UCSD-AML1 (cell line): ENCODE measurements around the gene ABCC2.
A peak's percentile ranks its signal among the peaks of the same experiment; 100 is the strongest.
"Not testable (repeated sequence)": the region's sequence is repeated elsewhere in the genome, so short reads cannot be mapped to it uniquely, and the experiment has no call there.

ENCODE experiments used
- DNase-seq: peaks from one replicate; lab custom pipeline; 2025; ENCODE audit not compliant: unreplicated experiment; lab: John Stamatoyannopoulos, UW

ABCC2 gene

DNA sequence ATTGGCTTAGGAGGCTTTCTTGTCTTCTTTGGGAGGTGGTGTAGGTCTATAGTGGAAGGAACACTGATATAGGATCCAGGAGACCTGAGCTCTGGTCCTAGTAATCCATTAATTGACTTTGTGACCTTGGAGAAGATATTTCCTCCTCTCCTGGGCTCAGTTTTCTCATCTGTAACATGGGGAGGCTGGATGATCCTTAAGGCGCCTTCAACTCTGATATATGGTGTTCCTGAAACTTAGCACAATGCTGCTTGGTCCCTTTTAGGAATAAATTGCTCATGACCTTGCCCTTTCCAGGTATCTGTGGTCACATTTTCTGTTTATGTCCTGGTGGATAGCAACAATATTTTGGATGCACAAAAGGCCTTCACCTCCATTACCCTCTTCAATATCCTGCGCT lies 25.3 kb downstream of the ABCC2 start:
- DNase-seq: no peak

DNA sequence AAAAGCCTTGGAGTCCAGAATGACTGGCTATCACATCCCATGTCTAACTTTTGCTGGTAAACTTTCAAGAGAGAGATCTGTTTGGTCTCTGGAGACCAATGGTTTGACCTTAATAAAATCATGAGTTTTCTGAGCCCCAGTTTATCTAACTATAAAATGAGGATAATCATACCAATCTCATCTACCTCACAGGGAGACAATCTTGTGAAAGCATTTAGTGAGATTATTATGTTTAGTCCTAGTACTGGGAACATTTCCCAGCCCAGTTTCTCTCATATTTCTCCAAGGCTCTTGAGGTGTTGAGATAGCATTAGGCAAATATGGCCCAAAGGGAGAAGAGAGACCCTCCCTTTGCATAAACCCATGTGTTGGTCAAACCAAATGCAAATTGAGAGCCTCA lies 25.8 kb downstream of the ABCC2 start:
- DNase-seq: no peak

DNA sequence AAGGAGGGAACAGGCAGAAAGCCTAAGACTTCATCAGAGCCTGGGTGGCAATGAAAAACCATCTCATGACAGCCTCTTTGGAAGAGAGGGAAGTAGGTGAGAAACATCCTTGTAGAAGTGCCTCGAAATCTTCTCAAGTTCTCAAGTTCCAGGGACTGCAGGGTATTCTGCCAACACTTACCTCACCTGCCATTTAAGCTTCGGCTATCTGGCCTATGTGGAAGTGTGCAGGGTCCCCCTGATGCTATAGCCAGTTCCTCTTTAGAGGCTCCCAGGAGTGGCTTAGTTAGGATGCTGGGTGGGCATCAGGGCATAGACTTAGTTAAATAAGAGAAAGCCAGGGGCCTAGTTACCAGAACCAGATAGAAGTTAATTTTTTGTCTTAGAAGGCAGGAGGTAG lies 27.0 kb downstream of the ABCC2 start:
- DNase-seq: no peak

DNA sequence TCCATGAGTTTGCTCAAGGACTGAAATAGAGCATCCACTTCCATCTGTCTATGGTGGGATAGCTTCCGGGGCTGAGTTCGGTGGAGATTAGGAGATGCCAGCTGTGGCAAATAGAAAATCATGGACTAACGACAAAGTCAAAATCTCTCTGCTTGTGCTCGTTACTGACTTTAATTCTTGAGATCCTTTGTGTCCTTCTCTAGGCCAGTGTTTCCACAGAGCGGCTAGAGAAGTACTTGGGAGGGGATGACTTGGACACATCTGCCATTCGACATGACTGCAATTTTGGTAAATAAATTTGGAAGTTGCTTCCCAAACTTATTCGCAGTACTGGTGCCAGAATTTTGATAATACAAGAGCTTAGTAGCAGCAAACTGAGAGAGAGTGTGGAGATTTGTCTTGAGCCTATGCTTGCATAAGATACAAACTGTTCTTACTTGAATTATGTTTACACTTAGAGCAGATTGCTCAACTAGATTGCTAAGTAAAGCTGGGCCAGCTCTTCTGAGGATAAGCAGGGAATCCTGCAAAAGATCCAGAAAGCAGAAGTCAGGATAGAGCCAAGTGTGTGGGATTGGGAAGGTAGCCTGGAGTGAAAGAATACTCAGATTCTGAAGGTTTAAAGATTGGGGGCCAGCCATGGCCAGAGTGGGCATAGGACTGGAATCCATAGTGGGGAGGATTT lies 27.6 kb downstream of the ABCC2 start:
- no peak for DNase-seq

DNA sequence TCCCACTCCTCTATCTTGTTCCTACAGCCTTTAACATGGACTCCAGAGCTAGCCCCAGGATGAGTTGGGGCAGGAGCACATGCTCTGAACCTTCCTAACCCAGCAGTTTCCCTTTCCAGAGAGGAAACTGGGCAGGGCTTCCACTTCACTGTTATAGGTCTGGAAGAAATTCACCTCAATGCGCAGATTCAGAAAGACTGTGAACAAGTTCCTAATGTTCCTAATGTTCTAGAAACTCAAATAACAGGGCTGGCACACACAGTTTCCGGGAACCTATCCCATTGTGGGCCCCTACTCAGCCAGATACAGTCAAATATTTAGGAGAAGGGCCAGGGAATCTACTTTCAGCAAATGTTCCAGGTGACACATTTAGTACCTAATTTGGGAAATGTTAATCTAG lies 29.7 kb downstream of the ABCC2 start:
- DNase-seq: no peak

DNA sequence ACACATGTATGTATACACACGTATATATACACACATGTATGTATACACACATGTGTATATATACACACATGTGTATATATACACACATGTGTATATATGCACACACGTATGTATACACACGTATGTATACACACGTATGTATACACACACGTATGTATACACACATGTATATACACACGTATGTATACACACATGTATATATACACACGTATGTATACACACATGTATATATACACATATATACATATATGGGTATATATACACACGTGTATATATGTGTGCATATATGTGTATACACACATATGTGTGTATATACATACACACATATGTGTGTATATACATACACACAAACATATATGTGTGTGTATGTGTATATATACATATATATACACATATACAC lies 31.7 kb downstream of the ABCC2 start:
- DNase-seq: no peak

DNA sequence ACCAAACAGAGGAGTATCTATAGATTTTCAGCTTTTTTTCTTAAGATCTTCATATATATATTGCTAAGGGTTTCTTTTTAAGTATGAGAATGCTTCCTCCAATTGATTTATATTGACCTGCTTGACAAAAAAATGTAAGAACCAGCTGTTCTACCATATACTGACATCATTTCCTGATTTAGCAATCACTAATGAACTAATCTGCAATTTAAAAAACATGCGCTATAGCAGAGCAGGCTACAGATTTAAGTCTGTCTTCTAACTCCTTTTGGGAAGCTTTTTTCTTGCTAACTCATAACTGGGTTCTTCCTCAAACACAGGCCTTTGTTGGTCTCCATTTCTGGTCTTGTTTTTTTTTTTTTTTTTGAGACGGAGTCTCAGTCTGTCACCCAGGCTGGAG lies 33.2 kb downstream of the ABCC2 start:
- no peak for DNase-seq

DNA sequence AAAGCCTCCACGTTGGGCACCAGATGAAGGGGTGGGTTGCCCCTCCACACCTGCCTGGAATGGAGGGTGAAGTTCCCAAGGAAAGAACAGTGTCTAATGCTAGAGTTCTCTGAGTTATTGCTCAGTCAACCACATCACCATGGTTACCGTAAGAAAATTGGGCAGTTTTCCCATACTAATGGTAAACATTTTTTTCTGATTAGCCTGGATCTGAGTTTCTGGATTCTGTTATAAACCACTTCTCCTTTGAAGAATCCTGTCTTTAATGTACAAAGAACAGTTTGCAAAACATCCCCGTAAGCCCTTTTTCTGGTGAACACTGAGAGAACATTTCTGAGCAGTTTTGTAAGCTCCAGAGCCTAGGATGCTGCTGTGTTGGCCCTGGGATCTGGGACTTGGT lies 45.5 kb downstream of the ABCC2 start:
- no peak for DNase-seq

DNA sequence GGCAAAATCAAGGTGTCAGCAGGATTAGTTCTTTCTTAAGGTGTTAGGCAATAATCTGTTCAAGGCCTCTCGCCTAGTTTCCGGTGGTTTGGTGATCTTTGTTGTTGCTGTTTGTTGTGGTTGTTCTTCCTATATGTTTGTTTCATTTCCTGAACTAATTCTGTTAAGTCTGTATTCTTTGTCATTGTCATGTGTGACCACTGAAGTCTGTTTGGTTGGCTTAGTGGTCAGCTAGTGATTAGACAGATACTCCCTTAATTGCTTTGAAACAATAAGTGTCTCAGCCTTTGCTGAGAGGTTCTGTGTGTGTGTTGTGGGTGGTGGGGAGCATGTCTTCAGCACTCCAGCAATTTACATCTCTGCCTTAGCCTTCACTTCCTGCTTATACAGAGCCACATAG lies 46.0 kb downstream of the ABCC2 start:
- DNase-seq: no peak

DNA sequence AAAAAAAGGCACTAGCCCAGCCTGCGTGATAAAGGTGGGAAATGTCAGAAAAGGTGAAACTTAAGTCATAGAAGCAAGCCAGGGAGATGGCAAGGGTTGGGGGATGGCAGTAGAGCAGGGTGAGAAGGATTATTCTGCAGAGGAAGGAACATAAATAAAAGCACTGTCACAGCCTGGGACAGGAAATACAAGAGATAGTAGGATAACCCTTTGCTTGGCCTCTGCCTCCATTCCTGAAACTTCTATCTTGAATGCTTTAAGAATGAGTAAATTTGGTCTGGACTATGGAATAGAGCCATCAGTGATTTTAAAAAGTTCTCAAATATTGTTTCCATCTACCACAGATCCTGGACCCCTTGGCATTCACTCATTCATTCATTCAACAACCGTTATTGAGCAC lies 50.0 kb downstream of the ABCC2 start:
- DNase-seq: no peak

DNA sequence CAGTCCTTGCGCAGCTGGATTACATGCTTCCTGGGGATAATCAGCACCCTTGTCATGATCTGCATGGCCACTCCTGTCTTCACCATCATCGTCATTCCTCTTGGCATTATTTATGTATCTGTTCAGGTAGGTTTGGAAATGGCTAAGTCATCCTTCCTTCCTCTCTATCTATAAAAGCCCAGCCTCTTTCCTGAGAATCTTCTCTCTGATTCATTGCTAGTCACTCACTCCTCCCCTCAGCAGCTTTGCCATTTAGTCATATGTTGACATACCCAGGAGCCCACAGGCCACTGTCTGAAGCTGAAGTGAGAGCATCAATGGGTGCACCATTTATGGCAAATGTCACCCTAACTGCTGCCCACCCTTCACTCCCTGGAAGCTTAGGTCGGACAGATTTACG lies 52.0 kb downstream of the ABCC2 start:
- DNase-seq: no peak

DNA sequence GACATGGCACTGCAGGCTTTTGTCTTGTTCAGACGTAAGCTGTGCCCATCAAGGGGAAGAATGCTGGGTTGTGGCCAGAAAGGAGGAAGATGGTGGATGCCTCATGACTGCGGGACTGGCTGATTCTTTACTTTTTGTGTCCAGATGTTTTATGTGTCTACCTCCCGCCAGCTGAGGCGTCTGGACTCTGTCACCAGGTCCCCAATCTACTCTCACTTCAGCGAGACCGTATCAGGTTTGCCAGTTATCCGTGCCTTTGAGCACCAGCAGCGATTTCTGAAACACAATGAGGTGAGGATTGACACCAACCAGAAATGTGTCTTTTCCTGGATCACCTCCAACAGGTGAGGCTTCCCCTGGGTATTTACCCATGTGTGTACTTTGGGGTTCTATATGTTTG lies 53.5 kb downstream of the ABCC2 start:
- DNase-seq: no peak

DNA sequence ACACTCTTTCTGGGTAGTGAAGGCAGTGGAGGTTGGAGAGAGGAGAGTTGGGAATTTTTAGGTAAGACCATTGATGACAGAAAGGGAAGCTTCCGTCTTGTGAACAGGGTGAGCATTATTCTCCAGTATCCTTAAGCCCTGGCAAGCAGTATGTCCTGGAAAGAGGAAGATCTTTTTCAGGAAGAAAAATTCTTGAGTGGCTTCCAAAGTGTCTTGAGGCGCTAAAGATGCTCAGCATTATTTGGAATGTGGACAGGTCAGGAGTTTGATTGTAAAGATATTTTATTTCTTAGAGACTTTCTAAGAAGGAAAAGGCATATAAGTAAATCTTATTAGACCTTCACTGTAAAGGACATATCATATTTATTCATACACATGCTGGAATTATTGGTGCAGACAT lies 54.3 kb downstream of the ABCC2 start:
- no peak for DNase-seq

DNA sequence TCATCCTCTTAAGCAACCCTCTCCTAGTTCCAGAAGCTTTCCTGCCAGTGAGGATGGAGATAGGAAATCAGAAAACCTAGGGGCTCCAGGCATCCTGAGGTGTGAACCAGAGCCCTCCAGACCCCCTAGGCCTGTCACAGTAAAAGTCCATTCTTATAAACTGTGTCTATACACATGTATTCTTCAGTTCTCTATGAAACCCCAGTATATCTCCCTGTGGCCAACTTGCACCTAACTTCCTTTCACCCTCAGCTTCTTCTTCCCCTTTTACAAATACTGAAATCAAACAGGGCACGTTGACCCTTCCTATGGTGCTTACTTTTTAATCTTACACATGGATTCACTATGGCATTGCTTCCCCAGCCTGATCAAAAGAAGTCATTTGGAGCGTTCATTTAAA lies 58.4 kb downstream of the ABCC2 start:
- DNase-seq: not testable (repeated sequence)

DNA sequence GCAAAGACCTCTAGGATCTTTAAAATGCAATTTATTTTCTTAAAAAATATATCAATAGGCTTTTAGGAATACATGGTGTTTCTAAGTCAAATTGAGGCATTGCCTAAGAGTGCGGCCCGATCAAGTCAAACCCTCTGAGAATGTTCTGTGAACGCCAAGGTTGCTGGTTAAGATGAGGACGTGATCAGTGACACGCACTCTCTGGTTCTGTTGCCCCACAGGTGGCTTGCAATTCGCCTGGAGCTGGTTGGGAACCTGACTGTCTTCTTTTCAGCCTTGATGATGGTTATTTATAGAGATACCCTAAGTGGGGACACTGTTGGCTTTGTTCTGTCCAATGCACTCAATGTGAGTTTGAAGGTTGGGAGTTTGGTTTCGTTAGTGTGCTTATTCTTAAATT lies 59.3 kb downstream of the ABCC2 start:
- DNase-seq: no peak

DNA sequence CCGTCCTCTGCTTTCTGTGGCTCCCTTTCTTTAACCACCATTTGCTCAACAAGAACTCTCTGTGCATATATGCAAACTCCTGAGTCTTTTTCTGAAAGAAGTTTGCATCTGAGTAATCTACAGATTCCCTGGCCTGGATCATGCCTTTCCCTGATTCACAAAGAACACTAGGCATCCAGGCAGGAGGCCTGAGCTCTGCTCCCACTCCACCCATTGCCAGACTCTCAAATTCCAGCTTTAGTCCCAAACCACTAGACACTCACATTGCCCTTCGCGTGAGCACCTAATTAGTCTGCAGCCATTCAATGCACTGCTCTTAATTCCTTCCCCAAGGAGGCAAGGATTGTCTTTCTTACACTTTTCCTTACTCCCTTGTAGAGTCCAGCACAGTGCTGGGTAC lies 60.9 kb downstream of the ABCC2 start:
- DNase-seq: no peak

DNA sequence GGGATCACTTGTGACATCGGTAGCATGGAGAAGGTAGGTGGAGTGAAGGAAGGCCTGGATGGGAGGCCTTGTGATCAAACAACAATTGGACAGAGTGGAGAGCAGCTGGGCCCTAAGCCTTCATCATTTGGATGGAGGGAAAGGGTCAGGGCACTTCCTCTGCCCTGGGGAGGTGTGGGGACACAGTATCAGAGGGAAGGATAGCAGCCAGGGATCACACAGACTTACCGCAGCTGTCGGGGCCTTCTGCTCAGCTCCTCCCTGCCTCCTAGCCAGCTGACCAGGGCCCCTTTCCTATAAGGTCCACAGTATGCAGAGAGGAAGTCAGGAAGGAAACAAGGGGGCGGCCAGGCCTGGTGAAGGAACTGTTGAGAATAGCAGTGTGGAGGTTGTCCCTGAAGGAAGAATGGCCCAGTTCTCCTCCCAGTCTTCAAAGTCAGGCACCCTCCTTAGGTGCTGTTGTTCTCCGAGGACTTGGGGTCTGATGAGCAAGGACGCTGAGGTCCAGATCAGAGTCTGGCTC lies 62.1 kb downstream of the ABCC2 start:
- DNase-seq: peak; percentile 33

DNA sequence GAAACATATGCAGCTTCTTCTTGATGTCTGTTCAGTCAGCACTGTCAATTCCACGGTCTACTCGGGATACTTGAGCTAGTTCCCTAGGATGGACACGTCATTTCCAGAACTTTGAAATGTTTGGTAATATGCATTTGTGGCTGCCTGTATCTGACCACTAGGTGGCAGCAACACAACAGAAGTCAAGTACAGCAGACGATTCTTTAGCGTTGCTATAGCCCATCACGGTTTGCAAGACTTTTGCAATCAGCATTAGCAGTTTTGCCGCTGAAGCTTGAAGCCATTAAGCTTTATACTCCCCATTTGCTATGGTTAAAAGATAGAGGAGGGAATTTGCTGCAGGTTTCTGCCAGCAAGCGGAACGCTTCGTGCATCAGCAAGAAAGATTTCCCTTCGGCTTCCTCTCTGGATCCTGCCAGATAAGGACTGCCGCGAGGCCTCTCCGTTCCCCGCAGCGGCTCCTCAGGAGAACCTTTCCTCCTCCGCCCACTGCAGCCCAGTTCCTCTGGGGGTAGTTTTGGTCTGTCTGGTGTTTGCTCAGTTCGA lies 63.5 kb downstream of the ABCC2 start:
- DNase-seq: peak; percentile 53

DNA sequence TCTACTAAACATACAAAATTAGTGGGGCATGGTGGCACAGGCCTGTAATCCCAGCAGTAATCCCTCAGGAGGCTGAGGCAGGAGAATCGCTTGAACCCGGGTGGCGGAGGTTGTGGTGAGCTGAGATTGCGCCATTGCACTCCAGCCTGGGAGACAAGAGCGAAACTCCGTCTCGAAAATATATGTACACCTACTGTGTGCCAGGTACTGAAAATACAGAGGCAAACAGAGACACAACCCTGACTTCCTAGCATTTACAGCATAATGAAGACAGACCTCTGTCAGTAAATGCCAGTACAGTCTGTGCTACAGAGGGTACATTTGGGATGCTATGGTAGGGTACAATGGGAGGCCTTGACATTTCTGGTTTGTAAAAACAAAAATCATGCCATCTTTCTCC lies 66.6 kb downstream of the ABCC2 start:
- DNase-seq: no peak

DNA sequence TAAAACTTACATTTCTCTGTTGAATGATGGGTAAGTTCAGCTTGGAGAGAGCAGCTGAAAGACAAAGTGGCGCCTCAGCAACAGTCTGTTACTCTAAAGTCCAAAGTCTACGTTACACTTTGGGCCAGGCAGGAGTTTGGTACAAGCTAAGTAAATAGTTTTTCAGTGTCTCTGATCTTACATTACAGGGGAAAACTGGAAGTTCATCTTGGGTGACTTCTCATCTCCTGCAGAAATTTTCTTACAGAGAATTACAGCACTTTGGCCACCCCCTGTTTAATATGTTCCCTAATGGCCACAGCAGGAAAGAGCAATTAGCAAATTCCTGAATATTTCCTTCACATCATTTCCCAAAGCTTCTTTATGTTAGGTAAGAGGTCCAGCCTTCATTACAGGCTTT lies 67.1 kb downstream of the ABCC2 start:
- DNase-seq: no peak

DNA sequence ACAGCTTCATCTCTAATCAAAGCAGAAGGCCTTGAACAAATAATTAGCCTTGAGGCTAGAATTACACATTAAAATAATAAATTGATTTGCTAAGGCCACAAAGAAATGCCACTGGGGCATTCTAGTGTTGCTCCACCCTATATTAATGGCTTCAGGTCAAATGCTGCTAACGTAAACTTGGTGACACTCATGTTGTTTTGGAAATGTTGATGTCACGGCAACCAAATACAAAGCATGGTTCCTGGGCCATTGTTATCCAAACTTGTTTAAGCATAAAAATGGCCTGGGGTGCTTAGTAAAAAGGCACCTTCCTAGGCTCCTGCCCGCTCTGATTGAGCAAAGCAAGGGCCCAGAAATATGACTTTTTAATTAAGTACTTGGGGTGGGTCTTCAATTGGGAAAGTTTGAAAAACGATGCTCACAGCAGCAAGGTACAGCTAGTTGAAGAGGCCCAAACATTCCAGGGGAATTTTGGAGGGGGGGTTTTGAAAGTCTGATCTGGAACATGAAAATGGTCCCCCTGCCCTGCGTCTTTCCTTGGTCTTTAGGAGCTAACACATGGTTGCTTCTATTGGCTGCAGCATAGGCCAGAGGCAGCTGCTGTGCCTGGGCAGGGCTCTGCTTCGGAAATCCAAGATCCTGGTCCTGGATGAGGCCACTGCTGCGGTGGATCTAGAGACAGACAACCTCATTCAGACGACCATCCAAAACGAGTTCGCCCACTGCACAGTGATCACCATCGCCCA lies 67.8 kb downstream of the ABCC2 start:
- DNase-seq: no peak

DNA sequence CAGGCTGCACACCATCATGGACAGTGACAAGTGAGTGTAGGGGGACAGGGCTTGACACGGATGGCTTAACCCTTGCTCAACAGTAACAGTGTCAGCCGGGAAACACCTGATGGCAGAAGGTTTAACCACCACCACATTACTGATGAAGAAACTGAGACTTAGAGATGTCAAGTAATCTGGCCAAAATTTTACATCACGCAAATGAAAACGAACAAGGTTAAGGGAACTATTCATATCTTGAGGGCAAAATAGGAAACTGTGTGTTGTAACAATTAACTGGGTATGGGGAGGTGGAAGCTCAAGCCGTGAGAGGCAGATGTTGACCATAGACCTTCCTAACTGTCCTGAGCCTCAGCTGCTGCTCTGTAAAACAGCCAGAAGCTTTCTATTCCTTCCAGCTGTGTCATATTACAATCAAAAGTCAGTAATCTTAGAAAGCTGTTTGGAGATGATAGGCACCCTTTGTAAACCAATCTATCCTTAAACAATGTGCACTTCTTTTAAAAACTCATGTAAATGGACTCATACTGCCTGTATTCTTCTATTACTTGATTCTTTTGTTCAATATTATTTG lies 68.4 kb downstream of the ABCC2 start:
- no peak for DNase-seq
